Stimulated activated CD4-positive, alpha-beta T cell treated with anti-CD3 and anti-CD28 coated beads, Interleukin-15, amount 100 ng/mL, for 1 hour (primary cell): ENCODE measurements around the gene MPHOSPH6.
"Not testable (repeated sequence)": the region's sequence is repeated elsewhere in the genome, so short reads cannot be mapped to it uniquely, and the experiment has no call there.

Experiments used
- DNase-seq, 2 donors: peaks; one replicate each; pipeline ENCODE4 v3.0.0-alpha.2; 2020; ENCODE audit warnings: low read depth in 1 of 2, low spot score in 1 of 2

MPHOSPH6 gene, protein sequence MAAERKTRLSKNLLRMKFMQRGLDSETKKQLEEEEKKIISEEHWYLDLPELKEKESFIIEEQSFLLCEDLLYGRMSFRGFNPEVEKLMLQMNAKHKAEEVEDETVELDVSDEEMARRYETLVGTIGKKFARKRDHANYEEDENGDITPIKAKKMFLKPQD

GRCh38 chr16:82169861-82170845 lies at the start of gene MPHOSPH6:
Gene MPHOSPH6, minus strand, starts transcription at chr16:82170224. Its CDS starts 49 bp downstream, at chr16:82170175.
- peak; percentile 84 to 91 for DNase-seq

GRCh38 chr16:82219298-82219697 lies 49.3 kb upstream of the MPHOSPH6 start:
- DNase-seq = no peak

DNA sequence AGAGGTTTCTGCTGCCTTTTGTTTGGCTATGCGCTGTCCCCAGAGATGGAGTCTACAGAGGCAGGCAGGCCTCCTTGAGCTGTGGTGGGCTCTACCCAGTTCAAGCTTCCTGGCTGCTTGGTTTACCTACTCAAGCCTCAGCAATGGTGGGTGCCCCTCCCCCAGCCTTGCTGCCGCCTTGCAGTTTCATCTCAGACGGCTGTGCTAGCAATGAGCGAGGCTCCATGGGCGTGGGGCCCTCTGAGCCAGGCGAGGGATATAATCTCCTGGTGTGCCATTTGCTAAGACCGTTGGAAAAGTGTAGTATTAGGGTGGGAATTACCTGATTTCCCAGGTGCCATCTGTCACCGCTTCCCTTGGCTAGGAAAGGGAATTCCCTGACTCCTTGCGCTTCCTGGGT lies 39.3 kb upstream of the MPHOSPH6 start:
- not testable (repeated sequence) for DNase-seq

- DNase-seq = no peak
These were observed 33.2 kb upstream of the MPHOSPH6 start for GRCh38 chr16:82203198-82203597.

- no peak for DNase-seq
These were observed 31.9 kb upstream of the MPHOSPH6 start for GRCh38 chr16:82201926-82202325.

DNA sequence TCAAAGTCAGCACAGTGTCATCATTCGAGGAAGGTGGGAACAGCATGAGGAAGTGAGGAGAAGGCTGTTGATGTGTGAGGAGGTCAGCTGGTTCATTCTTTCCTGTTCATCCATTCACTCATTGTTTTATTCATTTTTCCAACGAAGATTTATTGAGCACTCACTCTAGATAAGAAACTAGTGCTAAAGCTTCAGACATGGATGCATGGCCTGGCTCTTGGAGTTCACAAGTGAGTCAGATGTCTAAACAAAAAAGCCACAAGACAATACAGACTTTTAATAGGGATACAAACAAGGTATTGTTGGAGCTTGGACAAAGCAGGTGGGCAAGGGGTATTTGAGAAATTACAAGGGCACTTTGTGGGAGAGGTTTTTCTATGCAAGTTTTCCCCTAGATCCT lies 31.3 kb upstream of the MPHOSPH6 start:
- no peak for DNase-seq

DNA sequence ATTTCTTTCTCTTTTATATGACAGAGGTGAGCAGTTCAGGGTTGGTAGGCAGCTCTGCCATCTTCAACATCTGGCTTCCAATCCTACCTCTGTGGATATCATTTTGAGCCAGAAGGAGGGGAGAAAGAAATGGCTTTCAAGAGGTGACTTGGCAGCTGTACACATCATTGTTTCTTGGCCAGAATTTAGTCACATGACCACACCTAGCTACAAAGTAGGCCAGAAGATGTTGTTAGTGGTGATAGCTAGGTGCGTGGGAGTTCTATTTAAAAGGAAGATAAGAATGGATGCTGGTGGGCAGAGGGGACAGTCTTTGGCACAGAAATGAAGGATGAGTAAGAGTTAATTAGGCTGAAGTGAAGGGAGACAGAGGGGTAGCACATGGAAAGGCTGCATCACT lies 29.2 kb upstream of the MPHOSPH6 start:
- DNase-seq = no peak

DNA sequence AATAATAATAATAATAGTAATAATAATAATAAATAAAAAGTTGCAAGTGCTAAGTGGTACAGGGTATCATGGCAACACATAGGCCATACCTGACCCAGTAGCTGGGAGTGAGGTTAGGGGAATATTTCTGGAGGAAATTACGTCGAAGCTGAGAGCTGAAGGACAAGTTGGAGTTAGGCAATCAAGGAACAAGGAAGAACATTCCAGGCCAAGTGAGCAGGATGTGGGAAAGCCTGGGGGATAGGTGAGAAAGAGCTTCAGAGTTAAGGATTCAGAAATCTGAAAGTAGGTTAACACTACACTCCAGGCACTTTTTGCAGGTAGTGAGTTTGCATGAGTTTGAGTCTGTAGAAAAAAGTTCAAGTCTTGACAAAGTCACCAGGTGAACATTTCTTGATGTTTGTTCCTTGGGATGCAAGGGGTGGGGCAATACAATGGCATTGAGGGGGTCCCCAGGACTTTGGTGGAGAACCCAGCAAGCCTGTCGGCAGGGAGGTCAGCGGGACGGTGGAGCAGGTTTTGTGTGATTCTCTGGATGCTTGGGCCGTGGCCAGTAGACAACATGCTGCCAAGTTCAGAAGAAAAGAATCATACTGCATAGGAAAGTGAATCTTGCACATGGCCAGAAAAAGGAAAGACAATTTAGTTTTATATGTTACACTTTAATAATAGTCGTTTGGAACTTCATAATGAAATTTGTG lies 27.7 kb upstream of the MPHOSPH6 start:
- no peak for DNase-seq

DNA sequence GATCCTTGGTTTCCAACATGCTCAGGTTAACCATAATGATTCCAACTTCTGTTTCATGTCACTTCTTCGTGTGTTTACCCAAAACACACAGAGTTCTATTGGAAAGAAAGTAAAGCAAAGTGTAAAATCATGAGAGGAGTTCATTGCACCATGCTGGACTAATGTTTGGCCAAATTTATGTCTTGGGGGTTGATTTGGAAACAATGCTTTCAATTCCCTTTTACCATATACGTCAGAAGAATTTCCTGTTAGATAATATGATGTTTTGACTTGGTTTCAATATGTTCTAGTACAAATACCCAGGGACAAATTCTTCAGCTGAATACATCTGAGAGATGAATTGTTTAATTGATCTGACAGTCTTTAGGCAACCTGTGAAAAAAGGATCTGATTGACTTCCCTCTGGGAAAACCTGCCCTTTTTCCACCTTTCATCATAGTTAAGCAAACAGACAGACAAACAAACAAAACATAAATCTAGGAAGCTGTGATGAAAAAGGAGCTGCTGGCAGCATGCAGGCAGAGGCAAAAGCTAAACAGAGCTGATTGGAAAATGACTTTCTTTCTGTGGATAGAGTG lies 26.0 kb upstream of the MPHOSPH6 start:
- no peak for DNase-seq

DNA sequence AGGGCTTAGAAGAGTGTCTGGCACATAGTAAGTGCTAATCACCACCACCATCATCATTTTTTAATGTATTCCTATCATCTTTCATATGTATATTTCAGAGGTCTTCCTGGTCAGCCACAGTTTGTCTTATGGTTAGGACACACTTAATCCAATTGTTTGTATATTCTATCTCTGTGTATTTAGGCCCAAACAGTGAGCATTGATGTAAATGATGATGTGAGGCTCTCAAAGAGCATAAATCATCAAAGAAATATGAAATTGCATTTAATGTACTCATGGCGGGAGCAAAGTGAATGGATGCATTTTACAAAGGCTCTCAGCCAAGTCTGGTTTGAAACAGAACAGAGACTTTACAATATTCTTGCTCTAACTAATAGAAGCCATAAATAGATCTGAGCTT lies 24.1 kb upstream of the MPHOSPH6 start:
- no peak for DNase-seq

GRCh38 chr16:82192665-82193064 lies 22.6 kb upstream of the MPHOSPH6 start:
- DNase-seq = no peak

DNA sequence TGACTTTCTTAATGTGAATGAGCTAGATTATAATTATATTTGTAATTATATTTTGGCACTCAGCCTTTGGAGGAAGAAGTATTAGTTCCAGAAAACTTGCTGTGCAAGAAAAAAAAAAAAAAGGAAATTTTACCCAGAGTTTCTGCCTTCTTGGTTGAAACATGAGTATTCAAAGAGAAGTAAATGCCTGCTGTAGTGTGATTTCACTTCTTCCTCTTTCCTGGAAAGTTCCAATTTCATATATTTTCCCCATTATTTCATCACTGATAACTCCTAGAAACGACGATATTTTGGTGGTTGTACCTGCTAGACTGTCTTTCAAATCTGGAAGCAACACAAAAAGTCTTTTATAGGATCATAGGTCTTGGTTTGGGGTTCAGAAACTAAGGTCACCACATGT lies 20.4 kb upstream of the MPHOSPH6 start:
- no peak for DNase-seq

GRCh38 chr16:82187829-82188228 lies 17.8 kb upstream of the MPHOSPH6 start:
- DNase-seq = no peak

DNA sequence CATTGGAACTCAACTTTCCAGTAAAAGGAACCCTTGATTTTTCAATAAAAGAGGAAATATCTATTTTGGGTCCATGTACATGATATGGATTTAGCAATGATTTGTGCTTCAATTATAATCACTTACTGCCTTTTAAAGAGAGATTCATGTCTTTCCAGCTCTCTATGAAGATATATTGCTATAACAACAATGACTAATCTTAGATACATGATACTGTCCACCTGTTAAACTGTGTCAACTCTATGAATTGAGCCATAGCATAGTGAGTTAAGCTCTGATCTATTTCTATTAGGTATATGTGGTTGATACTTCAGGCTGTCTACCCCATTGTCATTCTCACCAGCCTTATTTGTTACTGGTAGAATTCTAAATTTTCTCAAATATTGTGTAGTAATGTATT lies 15.0 kb upstream of the MPHOSPH6 start:
- no peak for DNase-seq

DNA sequence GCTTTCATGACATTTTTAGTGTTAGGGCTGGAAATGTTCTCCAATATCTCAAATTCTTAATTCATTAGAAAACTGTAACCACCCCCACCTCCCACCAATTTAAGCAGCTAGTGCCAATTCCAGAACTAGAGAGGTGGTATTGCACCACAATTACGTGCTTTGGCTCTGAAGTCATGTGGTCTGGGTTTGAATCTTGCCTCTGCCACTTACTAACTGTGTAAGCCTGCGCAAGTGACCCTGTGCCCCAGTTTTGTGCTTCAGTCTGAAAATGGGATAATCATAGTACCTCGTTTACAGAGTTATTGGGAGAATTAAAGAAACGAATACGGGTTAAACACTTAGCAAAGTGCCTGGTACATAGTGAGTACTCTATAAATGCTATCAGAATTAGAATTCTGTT lies 14.2 kb upstream of the MPHOSPH6 start:
- DNase-seq = no peak

- DNase-seq = no peak
These were observed 13.0 kb upstream of the MPHOSPH6 start for GRCh38 chr16:82183004-82183397.

GRCh38 chr16:82182266-82183003 lies 12.4 kb upstream of the MPHOSPH6 start:
- no peak for DNase-seq

GRCh38 chr16:82181461-82182185 lies 11.6 kb upstream of the MPHOSPH6 start:
- DNase-seq = no peak

GRCh38 chr16:82178352-82178751 lies 8.3 kb upstream of the MPHOSPH6 start:
- DNase-seq = no peak

GRCh38 chr16:82177555-82177954 lies 7.5 kb upstream of the MPHOSPH6 start:
- no peak for DNase-seq
